Neural cell (in vitro differentiated cells): ENCODE data around the gene FANCC. TPM values are rescaled to one million over a fixed set of nuclear protein-coding genes. Genes with fewer than 3 reads are reported as not detected.

Experiments
- H2AFZ ChIP-seq: fragments of 200-600, 300-800 bp; sonication (generic), shearing (Covaris generic); 2 replicates; pipeline ENCODE4 v1.6.0; 2014; ENCODE audit warnings: low read depth, mild to moderate bottlenecking, antibody characterized with exemption, low read length, moderate library complexity
- H3F3A ChIP-seq: fragments of 200-600 bp; shearing (Covaris generic); 2 replicates; pipeline ENCODE4 v1.6.1; 2016; ENCODE audit warnings: mild to moderate bottlenecking, moderate library complexity, mixed read lengths, antibody characterized with exemption, low read length; ENCODE audit not compliant: insufficient read depth, poor library complexity, severe bottlenecking
- H3K27ac ChIP-seq: fragments of 200-600, 300-800 bp; sonication (generic), shearing (Covaris generic); 2 replicates; pipeline ENCODE4 v1.5.1; 2014; ENCODE audit warnings: mild to moderate bottlenecking, low read length, moderate library complexity
- H3K27me3 ChIP-seq: fragments of 300-800, 200-600 bp; sonication (generic), shearing (Covaris generic); 2 replicates; pipeline ENCODE4 v1.6.0; 2014; ENCODE audit warnings: mild to moderate bottlenecking, low read depth, low read length, moderate library complexity; ENCODE audit not compliant: insufficient read depth
- H3K36me3 ChIP-seq: fragments of 300-800, 200-600 bp; sonication (generic), shearing (Covaris generic); 2 replicates; pipeline ENCODE4 v1.5.1; 2014; ENCODE audit warnings: mild to moderate bottlenecking, antibody characterized with exemption, low read length, moderate library complexity; ENCODE audit not compliant: insufficient read depth
- H3K4me2 ChIP-seq: fragments of 300-800, 200-600 bp; sonication (generic), shearing (Covaris generic); 2 replicates; pipeline ENCODE4 v1.6.0; 2014; ENCODE audit warnings: mild to moderate bottlenecking, low read length
- H3K4me3 ChIP-seq: fragments of 300-800, 200-600 bp; sonication (generic), shearing (Covaris generic); 2 replicates; pipeline ENCODE4 v1.5.1; 2014; ENCODE audit warnings: mild to moderate bottlenecking, low read length, moderate library complexity
- H3K79me2 ChIP-seq: fragments of 200-600 bp; shearing (Covaris generic); replicated peaks from 2 replicates; pipeline ENCODE4 v1.6.0; 2014; ENCODE audit warnings: mild to moderate bottlenecking, low read length, moderate library complexity; ENCODE audit not compliant: insufficient read depth
- H3K9ac ChIP-seq: fragments of 300-800, 200-600 bp; sonication (generic), shearing (Covaris generic); 2 replicates; pipeline ENCODE4 v1.6.1; 2016; ENCODE audit warnings: mild to moderate bottlenecking, low read length, mixed read lengths
- H3K9me2 ChIP-seq: fragments of 200-600 bp; shearing (Covaris generic); 2 replicates; pipeline ENCODE4 v1.6.1; 2016; ENCODE audit warnings: mild to moderate bottlenecking, low read length, mixed read lengths; ENCODE audit not compliant: insufficient read depth
- H3K9me3 ChIP-seq: fragments of 200-600, 300-800 bp; sonication (generic), shearing (Covaris generic); 2 replicates; pipeline ENCODE4 v1.6.1; 2016; ENCODE audit warnings: mild to moderate bottlenecking, mixed run types, low read length, moderate library complexity, mixed read lengths
- H4K20me1 ChIP-seq: fragments of 200-600 bp; shearing (Covaris generic); 2 replicates; pipeline ENCODE4 v1.6.1; 2016; ENCODE audit warnings: mild to moderate bottlenecking, mixed run types; ENCODE audit not compliant: insufficient read depth
- CTCF ChIP-seq: fragments of 450-650 bp; IDR thresholded peaks from 2 replicates; pipeline ENCODE4 v1.5.1; 2014; ENCODE audit warnings: antibody characterized with exemption, mild to moderate bottlenecking, moderate library complexity; ENCODE audit not compliant: poor library complexity, severe bottlenecking
- EP300 ChIP-seq: fragments of 450-650 bp; conservative IDR thresholded peaks from 2 replicates; pipeline ENCODE4 v1.6.1; 2014; ENCODE audit warnings: antibody characterized with exemption, mild to moderate bottlenecking, moderate library complexity; ENCODE audit not compliant: poor library complexity, severe bottlenecking
- EZH2 ChIP-seq: fragments of 200-600, 300-800 bp; shearing (Covaris generic), sonication (generic); IDR thresholded peaks from 2 replicates; pipeline ENCODE4 v1.6.1; 2014; ENCODE audit warnings: antibody characterized with exemption, low read length, borderline replicate concordance, mild to moderate bottlenecking; ENCODE audit not compliant: insufficient read depth, poor library complexity, severe bottlenecking
- MXI1 ChIP-seq: fragments of 450-650 bp; conservative IDR thresholded peaks from 2 replicates; pipeline ENCODE4 v1.6.1; 2014; ENCODE audit warnings: antibody characterized with exemption, mild to moderate bottlenecking; ENCODE audit not compliant: poor library complexity, severe bottlenecking
- POLR2AphosphoS5 ChIP-seq: IDR thresholded peaks from 2 replicates; pipeline ENCODE4 v1.6.1; 2012
- RAD21 ChIP-seq: fragments of 450-650 bp; conservative IDR thresholded peaks from 2 replicates; pipeline ENCODE4 v1.6.1; 2014; ENCODE audit warnings: antibody characterized with exemption, mild to moderate bottlenecking, moderate library complexity
- REST ChIP-seq: IDR thresholded peaks from 2 replicates; pipeline ENCODE4 v1.6.1; 2012; ENCODE audit warnings: borderline replicate concordance
- SMC3 ChIP-seq: fragments of 450-650 bp; conservative IDR thresholded peaks from 2 replicates; pipeline ENCODE4 v1.6.1; 2014; ENCODE audit warnings: antibody characterized with exemption, mild to moderate bottlenecking, moderate library complexity; ENCODE audit not compliant: poor library complexity
- TAF1 ChIP-seq: IDR thresholded peaks from 2 replicates; pipeline ENCODE4 v1.6.1; 2012; ENCODE audit warnings: low read depth
- polyA plus RNA-seq: library from polyadenylated mRNA; depleted of rRNA; stranded (reverse); fragments of >200 nt; gene quantifications from 2 replicates; pipeline ENCODE4 v1.2.3, GENCODE V29; 2014

The FANCC gene
- polyA plus RNA-seq, 1 donor from 2014 or later = 9.7 TPM

DNA sequence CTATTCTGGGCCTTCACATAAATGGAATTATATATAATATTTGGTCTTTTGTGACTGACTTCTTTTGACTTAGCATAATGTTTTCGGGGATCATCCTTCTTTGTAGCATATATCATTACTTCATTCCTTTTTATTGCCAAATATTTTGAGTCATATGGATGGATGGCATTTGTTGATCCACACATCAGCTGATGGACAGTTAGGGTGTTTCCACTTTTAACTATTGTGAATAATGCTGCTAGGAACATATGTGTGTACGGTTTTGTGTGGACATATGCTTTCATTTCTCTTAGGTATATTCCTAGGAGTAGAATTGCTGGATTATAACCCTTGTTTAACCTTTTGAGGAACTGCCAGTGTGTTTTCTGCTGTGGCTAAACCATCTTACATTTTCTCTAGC, 249.6 kb downstream of the FANCC start:
- Histone ChIP-seq H3K36me3 (no peaks in the 10 kb centered on the region), H3F3A (no peaks in the 10 kb centered on the region), H4K20me1 (no peaks in the 10 kb centered on the region), H2AFZ (no peak overlapping the region), H3K79me2 (no peaks in the 10 kb centered on the region), H3K27me3 (no peaks in the 10 kb centered on the region), H3K4me2 (no peak overlapping the region), H3K9me2 (no peaks in the 10 kb centered on the region), H3K27ac (no peak overlapping the region), H3K9me3 (no peaks in the 10 kb centered on the region), H3K4me3 (no peak overlapping the region), H3K9ac (no peak overlapping the region)
- TF ChIP-seq EP300 (no peak), EZH2 (no peak), SMC3 (no peak), RAD21 (no peak), TAF1 (no peak), REST (no peak)

GRCh38 chr9:95067057-95067456, 250.5 kb downstream of the FANCC start:
- Histone ChIP-seq H3K36me3 (no peaks in the 10 kb centered on the region), H3K27me3 (no peaks in the 10 kb centered on the region), H3K4me3 (no peak overlapping the region), H3K4me2 (no peak overlapping the region), H3K79me2 (no peaks in the 10 kb centered on the region), H3K9me2 (no peaks in the 10 kb centered on the region), H3K9me3 (no peaks in the 10 kb centered on the region), H3F3A (no peaks in the 10 kb centered on the region), H2AFZ (no peak overlapping the region), H4K20me1 (no peaks in the 10 kb centered on the region), H3K27ac (no peak overlapping the region), H3K9ac (no peak overlapping the region)
- no peak for TF ChIP-seq SMC3

GRCh38 chr9:95065224-95065623, 252.3 kb downstream of the FANCC start:
- Histone ChIP-seq H3K9me2 (no peaks in the 10 kb centered on the region), H3K27me3 (no peaks in the 10 kb centered on the region), H3K79me2 (no peaks in the 10 kb centered on the region), H3F3A (no peaks in the 10 kb centered on the region), H4K20me1 (no peaks in the 10 kb centered on the region), H3K27ac (no peak overlapping the region), H3K4me2 (no peak overlapping the region), H2AFZ (no peak overlapping the region), H3K9ac (no peak overlapping the region), H3K4me3 (no peak overlapping the region), H3K9me3 (no peaks in the 10 kb centered on the region), H3K36me3 (no peaks in the 10 kb centered on the region)
- TF ChIP-seq SMC3 (no peak), CTCF (no peak), MXI1 (no peak), TAF1 (no peak), RAD21 (no peak), REST (no peak), EZH2 (no peak), EP300 (no peak), POLR2AphosphoS5 (no peak)
